OCI-LY7 (cell line): ENCODE measurements around the gene FAM186B. TPM values are rescaled to one million over a fixed set of nuclear protein-coding genes. Genes with fewer than 3 reads are reported as not detected.

ENCODE experiments used
- BruUV-seq: library from RNA; stranded (reverse); fragments of 400-500 nt; replicated peaks from 2 replicates; lab custom pipeline; 2021; lab: Mats Ljungman, UMichigan
- CTCF ChIA-PET: fragments of 300-600 bp; sonication (Branson Sonifier 250); formaldehyde crosslinking; loops from one replicate; lab custom pipeline; 2022; ENCODE audit warnings: antibody characterized with exemption; ENCODE audit not compliant: unreplicated experiment; lab: Charles Lee
- POLR2A ChIA-PET: fragments of 300-600 bp; sonication (Branson Sonifier 250); formaldehyde crosslinking; loops from one replicate; lab custom pipeline; 2022; ENCODE audit warnings: antibody characterized with exemption; lab: Charles Lee
- DNase-seq: peaks from one replicate; pipeline ENCODE4 v3.0.0-alpha.2; 2015; ENCODE audit warnings: low spot score
- H2AFZ ChIP-seq: fragments of 200-600 bp; sonication (generic), shearing (Covaris generic); 2 replicates; pipeline ENCODE4 v1.6.1; 2014; ENCODE audit warnings: mild to moderate bottlenecking, antibody characterized with exemption, low read length, moderate library complexity
- H3K27ac ChIP-seq: fragments of 200-600 bp; sonication (generic); 2 replicates; pipeline ENCODE4 v1.5.1; 2014; ENCODE audit warnings: mixed run types, low read depth, mild to moderate bottlenecking, moderate library complexity, low read length, inconsistent platforms; ENCODE audit not compliant: poor library complexity, severe bottlenecking
- H3K36me3 ChIP-seq: fragments of 200-600 bp; sonication (generic); 2 replicates; pipeline ENCODE4 v1.6.1; 2014; ENCODE audit warnings: mild to moderate bottlenecking, antibody characterized with exemption, low read length, moderate library complexity, mixed read lengths; ENCODE audit not compliant: insufficient read depth
- H3K4me1 ChIP-seq: fragments of 200-600 bp; sonication (generic); 2 replicates; pipeline ENCODE4 v1.5.1; 2014; ENCODE audit warnings: mild to moderate bottlenecking, low read length; ENCODE audit not compliant: insufficient read depth, poor library complexity, severe bottlenecking
- H3K4me2 ChIP-seq: fragments of 200-600 bp; sonication (generic); 2 replicates; pipeline ENCODE4 v1.6.1; 2014; ENCODE audit warnings: mild to moderate bottlenecking, low read length
- H3K4me3 ChIP-seq: fragments of 200-600 bp; sonication (generic); 2 replicates; pipeline ENCODE4 v1.5.1; 2014; ENCODE audit warnings: mild to moderate bottlenecking, low read depth, low read length; ENCODE audit not compliant: poor library complexity, severe bottlenecking
- H3K79me2 ChIP-seq: fragments of 200-600 bp; sonication (generic); 2 replicates; pipeline ENCODE4 v1.6.1; 2016; ENCODE audit warnings: low read depth, mild to moderate bottlenecking, low read length, moderate library complexity, mixed read lengths; ENCODE audit not compliant: insufficient read depth
- H3K9me2 ChIP-seq: fragments of 200-600 bp; sonication (generic); 2 replicates; pipeline ENCODE4 v1.6.1; 2016; ENCODE audit warnings: mild to moderate bottlenecking, low read length, mixed read lengths; ENCODE audit not compliant: insufficient read depth
- H3K9me3 ChIP-seq: fragments of 200-600 bp; sonication (generic); 2 replicates; pipeline ENCODE4 v1.6.1; 2014; ENCODE audit warnings: mild to moderate bottlenecking, mixed run types, low read length, mixed read lengths
- H4K20me1 ChIP-seq: fragments of 200-600 bp; sonication (generic); 2 replicates; pipeline ENCODE4 v1.6.1; 2014; ENCODE audit warnings: mild to moderate bottlenecking, antibody characterized with exemption, low read length, moderate library complexity, mixed read lengths; ENCODE audit not compliant: insufficient read depth
- EZH2phosphoT487 ChIP-seq: fragments of 200-600 bp; sonication (generic); IDR thresholded peaks from 2 replicates; pipeline ENCODE4 v1.6.1; 2018; ENCODE audit warnings: low read depth, borderline replicate concordance, mild to moderate bottlenecking, mixed run types, antibody characterized with exemption, low read length, moderate library complexity, mixed read lengths
- intact Hi-C: fragments of 100-400 bp; cut with micrococcal nuclease; formaldehyde crosslinking; loops from one replicate; pipeline ENCODE4 v1.10.0; 2022; ENCODE audit not compliant: unreplicated experiment
- total RNA-seq, 2 experiments: library from RNA; depleted of rRNA in 1 of 2; stranded (reverse); fragments of >200 nt in 1 of 2; shearing (Covaris generic) in 1 of 2; gene quantifications; 2 replicates each; pipeline ENCODE4 v1.2.3, GENCODE V29; 2014 to 2022
- TF ChIP-seq, protein P1 (sequence below): fragments of 200-600 bp; sonication (generic); conservative IDR thresholded peaks from 2 replicates; pipeline ENCODE4 v1.5.1; 2014; ENCODE audit warnings: mild to moderate bottlenecking, antibody characterized with exemption, low read length, moderate library complexity, mixed read lengths

FAM186B gene
- total RNA-seq, 2 experiments from 2014 or later: 0.60 to 2.8 TPM

- Histone ChIP-seq H3K4me3 (no peak overlapping the region), H3K79me2 (no peaks in the 10 kb centered on the region), H4K20me1 (no peaks in the 10 kb centered on the region), H2AFZ (no peak overlapping the region), H3K9me3 (no peaks in the 10 kb centered on the region), H3K36me3 (no peaks in the 10 kb centered on the region), H3K9me2 (no peaks in the 10 kb centered on the region), H3K27ac (no peak overlapping the region), H3K4me2 (peak overlapping the region; percentile 18; the same call in 1 of the 2 replicates), H3K4me1 (peaks cover 39% of the 10 kb centered on the region)
- intact Hi-C loops: no loop called here
- ChIA-PET POLR2A (interaction anchor here (0.5 to 0.6 kb wide), 2 partner anchors 83 to 202 kb away, joined by 3 to 4 read pairs; partner anchors contain the start of genes PRPF40B and TMBIM6), CTCF (no interaction called here)
- no peak for DNase-seq
- no peak for TF ChIP-seq EZH2phosphoT487
- TF ChIP-seq, protein P1, sequence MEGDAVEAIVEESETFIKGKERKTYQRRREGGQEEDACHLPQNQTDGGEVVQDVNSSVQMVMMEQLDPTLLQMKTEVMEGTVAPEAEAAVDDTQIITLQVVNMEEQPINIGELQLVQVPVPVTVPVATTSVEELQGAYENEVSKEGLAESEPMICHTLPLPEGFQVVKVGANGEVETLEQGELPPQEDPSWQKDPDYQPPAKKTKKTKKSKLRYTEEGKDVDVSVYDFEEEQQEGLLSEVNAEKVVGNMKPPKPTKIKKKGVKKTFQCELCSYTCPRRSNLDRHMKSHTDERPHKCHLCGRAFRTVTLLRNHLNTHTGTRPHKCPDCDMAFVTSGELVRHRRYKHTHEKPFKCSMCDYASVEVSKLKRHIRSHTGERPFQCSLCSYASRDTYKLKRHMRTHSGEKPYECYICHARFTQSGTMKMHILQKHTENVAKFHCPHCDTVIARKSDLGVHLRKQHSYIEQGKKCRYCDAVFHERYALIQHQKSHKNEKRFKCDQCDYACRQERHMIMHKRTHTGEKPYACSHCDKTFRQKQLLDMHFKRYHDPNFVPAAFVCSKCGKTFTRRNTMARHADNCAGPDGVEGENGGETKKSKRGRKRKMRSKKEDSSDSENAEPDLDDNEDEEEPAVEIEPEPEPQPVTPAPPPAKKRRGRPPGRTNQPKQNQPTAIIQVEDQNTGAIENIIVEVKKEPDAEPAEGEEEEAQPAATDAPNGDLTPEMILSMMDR: no peak
- BruUV-seq: no TSS peak
Measured at GRCh38 chr12:49539406-49540228, 65.8 kb downstream of the FAM186B start.

DNA sequence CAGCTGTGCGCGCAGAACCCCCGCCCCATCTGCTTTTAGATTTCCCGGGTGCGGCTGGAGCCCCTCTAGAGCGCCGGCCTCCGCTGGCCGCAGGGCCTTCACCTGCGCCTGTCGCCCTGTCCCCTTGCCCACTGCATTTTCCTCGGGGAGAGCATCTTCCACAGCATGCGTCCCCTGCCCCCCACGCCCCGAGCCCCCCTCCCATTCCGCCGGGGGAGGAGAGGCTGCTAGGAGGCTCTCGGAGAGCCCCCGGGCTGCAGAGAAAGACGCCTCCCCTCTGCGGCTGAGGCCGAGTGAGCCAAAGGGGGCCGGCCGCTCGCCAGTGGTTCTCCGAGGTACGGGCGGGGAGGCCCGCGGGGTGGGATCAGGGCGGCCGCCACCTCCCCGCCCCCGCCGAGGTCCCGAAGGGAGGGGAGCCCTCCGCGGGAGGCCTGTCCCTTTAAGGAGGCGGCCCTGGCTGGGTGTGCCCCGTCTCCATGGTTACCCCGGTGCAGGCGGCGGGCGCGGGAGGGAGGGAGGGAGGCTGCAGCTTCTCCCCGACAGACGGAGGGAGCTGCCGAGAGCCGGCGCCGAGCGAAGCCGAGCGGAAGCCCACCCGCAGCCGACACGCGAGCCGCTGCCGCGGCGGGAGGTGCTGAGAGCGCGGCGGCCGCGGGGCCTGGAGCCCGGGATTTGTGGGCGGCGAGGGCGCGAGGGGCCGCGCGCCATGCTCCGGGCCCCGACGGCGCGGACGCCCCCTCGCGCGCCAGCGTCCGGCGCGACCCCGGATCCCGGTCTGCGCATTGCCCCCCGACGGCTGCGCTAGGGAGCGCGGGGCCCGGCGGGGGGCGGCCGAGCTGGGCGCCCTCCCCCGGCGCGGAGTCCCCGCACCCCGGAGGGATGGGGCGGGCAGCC lies 66.7 kb downstream of the FAM186B start, which contains the start of gene KCNH3:
TSS of gene KCNH3 (plus strand) at position 521 of the 894 bp plus-strand sequence. CDS start 387 bp downstream, outside the sequence.
- Histone ChIP-seq H3K9me3 (no peaks in the 10 kb centered on the region), H3K9me2 (no peaks in the 10 kb centered on the region), H4K20me1 (no peaks in the 10 kb centered on the region), H2AFZ (peak within 1 kb of the TSS; percentile 73), H3K4me1 (peaks cover 35% of the 10 kb centered on the region), H3K27ac (no peak within 1 kb of the TSS), H3K36me3 (no peaks in the 10 kb centered on the region), H3K79me2 (no peaks in the 10 kb centered on the region), H3K4me2 (peak within 1 kb of the TSS; percentile 86), H3K4me3 (peak within 1 kb of the TSS; percentile 64)
- TF ChIP-seq, protein P1: no peak
- no peak for TF ChIP-seq EZH2phosphoT487
- no TSS peak for BruUV-seq
- intact Hi-C loops: no loop called here
- ChIA-PET POLR2A (no interaction called here), CTCF (no interaction called here)
- DNase-seq: peak; percentile 89
